A549 treated with AZD9567 at 1 μM for 4 hours (cell line): ENCODE measurements around the gene SGCB. TPM values are rescaled to one million over a fixed set of nuclear protein-coding genes. Genes with fewer than 3 reads are reported as not detected.

Experiments
- total RNA-seq: library from RNA; stranded (reverse); fragments of 200-300 nt; extraction: Qiagen RNA extraction; gene quantifications from 5 replicates; pipeline ENCODE4 v1.2.3, GENCODE V29; 2022; ENCODE audit not compliant: insufficient read depth

The SGCB gene, protein sequence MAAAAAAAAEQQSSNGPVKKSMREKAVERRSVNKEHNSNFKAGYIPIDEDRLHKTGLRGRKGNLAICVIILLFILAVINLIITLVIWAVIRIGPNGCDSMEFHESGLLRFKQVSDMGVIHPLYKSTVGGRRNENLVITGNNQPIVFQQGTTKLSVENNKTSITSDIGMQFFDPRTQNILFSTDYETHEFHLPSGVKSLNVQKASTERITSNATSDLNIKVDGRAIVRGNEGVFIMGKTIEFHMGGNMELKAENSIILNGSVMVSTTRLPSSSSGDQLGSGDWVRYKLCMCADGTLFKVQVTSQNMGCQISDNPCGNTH
- 17.8 to 29.3 TPM (median 20.1 TPM) in 5 replicates for total RNA-seq

DNA sequence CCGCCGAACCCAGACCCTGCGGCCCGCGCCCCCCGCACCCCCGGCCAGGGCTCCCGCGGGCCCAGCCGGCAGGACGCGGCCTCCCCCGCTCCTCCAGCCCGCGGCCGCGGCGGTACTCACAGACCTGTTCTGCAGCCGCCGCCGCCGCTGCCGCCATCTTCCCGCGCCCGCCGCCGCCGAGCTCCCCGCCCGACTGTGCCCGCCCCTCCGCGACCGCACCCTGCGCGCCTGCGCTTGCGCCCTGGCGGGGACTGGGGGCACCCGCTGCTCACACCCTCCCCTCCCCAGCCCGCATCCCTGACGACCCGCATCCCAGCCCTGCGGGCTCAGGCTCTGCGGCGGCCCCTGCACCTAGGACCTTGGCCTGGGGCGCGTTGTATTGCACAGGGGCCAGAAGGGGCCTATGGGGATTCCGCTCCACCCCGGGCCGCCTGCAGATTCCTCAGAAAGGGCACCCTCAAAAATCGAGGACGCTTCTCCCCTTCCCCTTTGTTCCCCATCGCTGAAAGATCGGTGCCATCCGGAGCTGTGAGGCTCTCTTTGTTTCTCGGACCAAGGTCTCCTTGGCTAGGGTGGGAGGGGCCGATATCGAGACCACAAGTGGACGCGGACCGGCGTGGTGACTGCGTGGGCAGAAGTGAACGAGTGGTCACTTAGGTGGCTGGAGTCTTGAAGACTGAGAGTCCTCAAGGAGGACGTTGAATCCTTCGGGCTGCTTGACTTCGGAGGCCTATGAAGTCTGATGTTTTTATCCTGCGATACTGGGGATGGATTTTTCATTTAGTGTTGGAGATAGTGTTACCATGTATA is at the start of gene SGCB:
TSS of gene SGCB (minus strand) at position 197 of the 810 bp plus-strand sequence. CDS start at position 157, 40 bp downstream.

DNA sequence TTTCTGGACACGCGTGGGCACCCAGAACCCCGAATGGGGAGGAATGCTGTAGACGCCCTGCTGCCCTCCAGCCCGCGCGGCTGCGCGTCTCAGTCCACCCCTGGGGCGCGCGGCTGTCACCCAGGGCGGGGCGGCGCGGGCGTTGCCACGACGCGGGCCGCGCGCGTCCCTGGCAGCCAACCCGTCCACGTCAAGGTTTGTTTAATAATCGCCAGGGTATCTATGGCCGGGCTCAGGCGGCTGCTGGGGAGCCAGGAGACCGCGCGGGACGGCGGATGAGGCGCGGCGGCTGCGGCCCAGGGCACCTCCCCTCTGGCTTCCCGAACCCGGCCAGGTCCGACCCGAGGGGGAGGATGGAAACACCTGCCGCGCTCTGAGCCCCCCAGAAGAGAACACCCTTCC is 13.1 kb upstream of the SGCB start, which contains the start of gene SPATA18:
TSS of gene SPATA18 (plus strand) at position 92 of the 402 bp plus-strand sequence. CDS start 401 bp downstream, outside the sequence.

DNA sequence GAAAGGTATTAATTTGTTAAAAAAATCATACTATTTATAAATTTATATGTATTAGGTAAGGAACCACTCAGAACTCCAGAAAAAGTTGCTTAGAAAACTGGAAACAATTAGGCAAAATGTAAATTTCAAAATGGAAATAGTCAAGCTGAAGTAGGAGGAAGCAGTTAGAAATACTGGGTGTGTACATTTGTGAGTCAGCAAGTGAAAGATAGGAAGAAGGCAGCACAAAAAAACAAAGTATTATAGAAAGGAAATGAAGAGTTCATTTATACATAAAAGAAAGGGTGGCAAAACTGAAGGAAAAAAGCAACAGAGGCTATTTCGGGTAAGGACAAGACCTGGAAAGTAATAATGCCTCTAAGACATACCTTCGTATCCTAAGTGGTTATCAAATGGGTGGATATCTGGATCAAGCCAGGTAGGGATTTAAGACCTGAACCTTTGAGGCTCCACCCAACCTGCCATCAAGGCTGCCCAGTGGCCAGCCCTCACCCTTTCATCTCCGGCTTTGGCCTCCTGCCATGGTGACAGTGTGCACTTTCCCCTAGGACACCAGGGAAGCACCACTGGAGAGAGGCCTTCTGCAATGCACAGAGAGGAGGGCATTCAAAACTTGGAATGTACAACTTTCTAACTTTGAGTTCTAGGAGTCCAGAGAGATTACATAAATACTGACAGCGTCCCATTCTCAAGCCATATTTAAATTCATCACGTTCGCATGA is 18.0 kb downstream of the SGCB start, which contains the start of gene LRRC66:
TSS of gene LRRC66 (minus strand) at position 428 of the 722 bp plus-strand sequence. CDS start 2,750 bp downstream, outside the sequence.

Other genes with a start within 250 kb of the SGCB start
- 17.0 to 21.3 TPM (median 20.6 TPM) in 5 replicates for gene DCUN1D4, start 195.1 kb downstream of the SGCB start, total RNA-seq
- gene LRRC66, start 17.9 kb downstream of the SGCB start, total RNA-seq = 0.08 to 0.20 TPM (median 0.13 TPM) in 4 of 5 replicates, not detected in the other
- gene SPATA18, start 13.0 kb upstream of the SGCB start, total RNA-seq = 2.8 to 4.9 TPM (median 3.9 TPM) in 5 replicates